Activated T-helper 1 cell treated with anti-CD3 and anti-CD28 coated beads, Interleukin-12 subunit alpha, Interleukin-12 subunit beta, Interleukin-2, Interleukin-4 antibody, amounts not matched to agents 30 ng/mL and 10 ng/mL and 1 ng/mL, durations not matched to agents 14 hours and 24 hours and 36 hours (primary cell): ENCODE data around the gene CDCP1. TPM values are rescaled to one million over a fixed set of nuclear protein-coding genes. Genes with fewer than 3 reads are reported as not detected.
"Not testable (repeated sequence)": the region's sequence is repeated elsewhere in the genome, so short reads cannot be mapped to it uniquely, and the experiment has no call there.

Experiments used
- DNase-seq: peaks from one replicate; pipeline ENCODE4 v3.0.0; 2021; ENCODE audit warnings: low spot score
- H3K27ac Mint-ChIP-seq: one replicate; pipeline ENCODE4 v1.8.0; 2021; ENCODE audit warnings: mild to moderate bottlenecking, mixed read lengths
- H3K27me3 Mint-ChIP-seq: one replicate; pipeline ENCODE4 v1.8.0; 2022; ENCODE audit warnings: mild to moderate bottlenecking, moderate library complexity, mixed read lengths; ENCODE audit not compliant: insufficient read depth
- H3K36me3 Mint-ChIP-seq: one replicate; pipeline ENCODE4 v1.8.0; 2021; ENCODE audit warnings: low read depth, mixed read lengths
- H3K4me1 Mint-ChIP-seq: one replicate; pipeline ENCODE4 v1.8.0; 2021; ENCODE audit warnings: low read depth, mixed read lengths
- H3K4me3 Mint-ChIP-seq: one replicate; pipeline ENCODE4 v1.8.0; 2021; ENCODE audit warnings: mild to moderate bottlenecking, moderate library complexity, mixed read lengths
- H3K9me3 Mint-ChIP-seq: one replicate; pipeline ENCODE4 v1.8.0; 2021; ENCODE audit warnings: mixed read lengths
- intact Hi-C: fragments of 100-400 bp; cut with micrococcal nuclease; formaldehyde crosslinking; loops from one replicate; pipeline ENCODE4 v1.15.1; 2024
- total RNA-seq: library from RNA; stranded (reverse); gene quantifications from 2 replicates; pipeline ENCODE4 v1.2.3, GENCODE V29; 2022

The CDCP1 gene
- total RNA-seq, 1 donor from 2014 or later: 1.2 TPM

GRCh38 chr3:45081506-45082141 lies 64.6 kb downstream of the CDCP1 start:
- H3K36me3 Mint-ChIP-seq: no peaks in the 10 kb centered on the region
- H3K4me3 Mint-ChIP-seq: no peak overlapping the region
- peaks cover 18% of the 10 kb centered on the region for H3K27me3 Mint-ChIP-seq
- no peaks in the 10 kb centered on the region for H3K4me1 Mint-ChIP-seq
- no peak overlapping the region for H3K27ac Mint-ChIP-seq
- intact Hi-C loops: no loop called here
- no peaks in the 10 kb centered on the region for H3K9me3 Mint-ChIP-seq
- DNase-seq: no peak

GRCh38 chr3:45080824-45081223 lies 65.4 kb downstream of the CDCP1 start:
- Mint-ChIP-seq H3K4me3 (no peak overlapping the region), H3K9me3 (no peaks in the 10 kb centered on the region), H3K4me1 (no peaks in the 10 kb centered on the region), H3K27ac (no peak overlapping the region), H3K27me3 (peaks cover 18% of the 10 kb centered on the region), H3K36me3 (no peaks in the 10 kb centered on the region)
- intact Hi-C loops: no loop called here
- no peak for DNase-seq

- Mint-ChIP-seq H3K36me3 (no peaks in the 10 kb centered on the region), H3K27ac (no peak overlapping the region), H3K9me3 (no peaks in the 10 kb centered on the region), H3K4me3 (no peak overlapping the region), H3K27me3 (peaks cover 10% of the 10 kb centered on the region), H3K4me1 (no peaks in the 10 kb centered on the region)
- DNase-seq: no peak
- intact Hi-C loops: no loop called here
Measured at GRCh38 chr3:45079715-45080114, 66.5 kb downstream of the CDCP1 start.

GRCh38 chr3:45078910-45079522 lies 67.2 kb downstream of the CDCP1 start:
- no peaks in the 10 kb centered on the region for H3K4me1 Mint-ChIP-seq
- H3K27me3 Mint-ChIP-seq: peaks cover 10% of the 10 kb centered on the region
- H3K4me3 Mint-ChIP-seq: no peak overlapping the region
- H3K9me3 Mint-ChIP-seq: no peaks in the 10 kb centered on the region
- no peaks in the 10 kb centered on the region for H3K36me3 Mint-ChIP-seq
- no peak for DNase-seq
- intact Hi-C loops: no loop called here
- H3K27ac Mint-ChIP-seq: no peak overlapping the region

GRCh38 chr3:45078256-45078655 lies 67.9 kb downstream of the CDCP1 start:
- H3K27me3 Mint-ChIP-seq: peaks cover 10% of the 10 kb centered on the region
- not testable (repeated sequence) for H3K27ac Mint-ChIP-seq

GRCh38 chr3:45075821-45076625 lies 70.2 kb downstream of the CDCP1 start:
- DNase-seq: no peak
- peaks cover 8% of the 10 kb centered on the region for H3K27me3 Mint-ChIP-seq
- H3K4me3 Mint-ChIP-seq: no peak overlapping the region
- intact Hi-C loops: no loop called here
- H3K4me1 Mint-ChIP-seq: no peaks in the 10 kb centered on the region
- no peaks in the 10 kb centered on the region for H3K36me3 Mint-ChIP-seq
- no peaks in the 10 kb centered on the region for H3K9me3 Mint-ChIP-seq
- no peak overlapping the region for H3K27ac Mint-ChIP-seq

More at GRCh38 chr3:45078256-45078655, 67.9 kb downstream of the CDCP1 start:
- H3K4me3 Mint-ChIP-seq, H3K36me3 Mint-ChIP-seq, intact Hi-C loops, H3K4me1 Mint-ChIP-seq, DNase-seq, H3K9me3 Mint-ChIP-seq: not testable (repeated sequence)

- intact Hi-C loops: no loop called here
- peaks cover 10% of the 10 kb centered on the region for H3K4me1 Mint-ChIP-seq
- no peak for DNase-seq
- no peaks in the 10 kb centered on the region for H3K9me3 Mint-ChIP-seq
- H3K27me3 Mint-ChIP-seq: peaks cover 16% of the 10 kb centered on the region
- no peak overlapping the region for H3K27ac Mint-ChIP-seq
- no peak overlapping the region for H3K4me3 Mint-ChIP-seq
- H3K36me3 Mint-ChIP-seq: peaks cover 2% of the 10 kb centered on the region
Measured at GRCh38 chr3:45071075-45071474, 75.1 kb downstream of the CDCP1 start.

GRCh38 chr3:45067941-45068340 lies 78.2 kb downstream of the CDCP1 start:
- Mint-ChIP-seq H3K27ac (no peak overlapping the region), H3K9me3 (no peaks in the 10 kb centered on the region), H3K36me3 (peaks cover 2% of the 10 kb centered on the region), H3K4me3 (no peak overlapping the region), H3K4me1 (peaks cover 30% of the 10 kb centered on the region), H3K27me3 (peaks cover 15% of the 10 kb centered on the region)
- DNase-seq: no peak
- intact Hi-C loops: no loop called here

- Mint-ChIP-seq H3K27me3 (peaks cover 15% of the 10 kb centered on the region), H3K4me3 (no peak overlapping the region), H3K36me3 (peaks cover 2% of the 10 kb centered on the region), H3K9me3 (no peaks in the 10 kb centered on the region), H3K27ac (no peak overlapping the region), H3K4me1 (peaks cover 30% of the 10 kb centered on the region)
- DNase-seq: no peak
- intact Hi-C loops: no loop called here
Measured at GRCh38 chr3:45067486-45067885, 78.7 kb downstream of the CDCP1 start.

- H3K4me3 Mint-ChIP-seq: peak overlapping the region; percentile 41
- H3K4me1 Mint-ChIP-seq: peaks cover 30% of the 10 kb centered on the region
- H3K27me3 Mint-ChIP-seq: peaks cover 15% of the 10 kb centered on the region
- H3K36me3 Mint-ChIP-seq: peaks cover 2% of the 10 kb centered on the region
- H3K27ac Mint-ChIP-seq: no peak overlapping the region
- intact Hi-C loops: no loop called here
- no peaks in the 10 kb centered on the region for H3K9me3 Mint-ChIP-seq
- no peak for DNase-seq
Measured at GRCh38 chr3:45066109-45066801, 79.9 kb downstream of the CDCP1 start.

GRCh38 chr3:45065373-45065720 lies 80.8 kb downstream of the CDCP1 start:
- Mint-ChIP-seq H3K4me1 (peaks cover 30% of the 10 kb centered on the region), H3K27me3 (peaks cover 15% of the 10 kb centered on the region), H3K27ac (peak overlapping the region; percentile 75), H3K36me3 (peaks cover 2% of the 10 kb centered on the region), H3K9me3 (no peaks in the 10 kb centered on the region), H3K4me3 (no peak overlapping the region)
- intact Hi-C loops: loop anchor here (2.0 kb wide), 1 partner anchor 39 kb away; no protein-coding TSS in a partner anchor
- DNase-seq: no peak

GRCh38 chr3:45064512-45065372 lies 81.4 kb downstream of the CDCP1 start:
- Mint-ChIP-seq H3K27me3 (peaks cover 15% of the 10 kb centered on the region), H3K27ac (peak overlapping the region; percentile 82), H3K4me1 (peaks cover 30% of the 10 kb centered on the region), H3K4me3 (peak overlapping the region; percentile 63), H3K9me3 (no peaks in the 10 kb centered on the region), H3K36me3 (peaks cover 2% of the 10 kb centered on the region)
- intact Hi-C loops: loop anchor here (1.0 to 2.0 kb wide), 2 partner anchors 40 to 103 kb away; no protein-coding TSS in a partner anchor
- peak; percentile 30 for DNase-seq
